ENCODE results near the gene ARVCF. TPM values are rescaled to one million over a fixed set of nuclear protein-coding genes. Genes with fewer than 3 reads are reported as not detected.

ARVCF gene
- total and polyA plus RNA-seq, 2 of the 8 experiments (the other 6 are each of a cell fraction or from before 2014, with no cell fraction given), result 31.0 to 43.2 TPM

- Histone ChIP-seq H3K23me2 (ENCODE audit: low read depth, low read length) (peaks cover 5% of the 10 kb centered on the region), H2AFZ (ENCODE audit: low read length) (no peak overlapping the region), H2BK5ac (ENCODE audit: low read depth, low read length) (no peak overlapping the region), H3K4me2 (ENCODE audit: insufficient read depth in 1 of 2, low read depth in 2 of 2, low read length in 2 of 2) (no peak overlapping the region), H3K27me3 (replicated peaks in 1 of 4; ENCODE audit: control insufficient read depth in 3 of 4, extremely low read depth in 1 of 4, insufficient read depth in 3 of 4, low read length in 3 of 4) (no peaks in the 10 kb centered on the region), H3K4ac (replicated peaks; ENCODE audit: insufficient read length, low read depth, low read length) (no peak overlapping the region), H3K9me3 (ENCODE audit: insufficient read depth in 2 of 2, low read depth in 1 of 2, low read length in 1 of 2) (no peaks in the 10 kb centered on the region), H3K79me1 (ENCODE audit: low read depth, low read length) (no peaks in the 10 kb centered on the region), H3K9ac (replicated peaks in 1 of 4; ENCODE audit: extremely low read depth in 1 of 4, low read depth in 3 of 4, low read length in 3 of 4) (no peak overlapping the region), H4K5ac (ENCODE audit: insufficient read length, low read depth, low read length) (no peak overlapping the region), H3K4me1 (replicated peaks in 1 of 4; ENCODE audit: control insufficient read depth in 3 of 4, insufficient read depth in 4 of 4, low read length in 3 of 4) (peaks cover 0 to 23% (median 18%) of the 10 kb centered on the region in 4 experiments; a peak in 6 of 7 replicates), H3K23ac (ENCODE audit: insufficient read length) (no peak overlapping the region), H4K20me1 (replicated peaks in 1 of 2; ENCODE audit: control insufficient read depth in 1 of 2, insufficient read depth in 2 of 2, low read length in 2 of 2) (peaks cover 0 to 2% of the 10 kb centered on the region in 2 experiments), H3K4me3 (ENCODE audit: extremely low read depth in 1 of 4, insufficient read depth in 2 of 4, low read depth in 3 of 4, low read length in 4 of 4) (no peak overlapping the region), H2AK5ac (ENCODE audit: low read depth, low read length) (0 out of 2 replicates have a peak overlapping the region, but pooled peaks have one; percentile 8), H3K36me3 (ENCODE audit: control insufficient read depth in 2 of 4, insufficient read depth in 4 of 4, low read length in 3 of 4) (no peaks in the 10 kb centered on the region), H4K8ac (ENCODE audit: extremely low read depth, insufficient read depth, low read length) (no peak overlapping the region), H4K91ac (replicated peaks; ENCODE audit: insufficient read length, low read length) (no peak overlapping the region), H2BK120ac (replicated peaks; ENCODE audit: low read depth, low read length) (no peak overlapping the region), H3K14ac (ENCODE audit: insufficient read length) (no peak overlapping the region), H3K79me2 (ENCODE audit: control insufficient read depth in 1 of 2, insufficient read depth in 2 of 2, low read length in 2 of 2) (no peaks in the 10 kb centered on the region), H3K56ac (replicated peaks; ENCODE audit: insufficient read length, low read depth, low read length) (no peak overlapping the region), H3K27ac (ENCODE audit: low read depth, low read length) (no peak overlapping the region), H2BK12ac (ENCODE audit: low read depth, low read length) (no peak overlapping the region), H3K18ac (ENCODE audit: extremely low read depth, low read length) (no peak overlapping the region), H2BK20ac (ENCODE audit: low read length) (0 out of 2 replicates have a peak overlapping the region, but pooled peaks have one; percentile 48), H2BK15ac (ENCODE audit: low read length) (peak overlapping the region; percentile 61; the same call in 1 of the 2 replicates)
- CTCF ChIA-PET (ENCODE audit: partially characterized antibody), result interaction anchor here (16.2 kb wide), 1 partner anchor 50 kb away, joined by 369 read pairs; no protein-coding TSS in a partner anchor
- FAIRE-seq (no peak), DNase-seq (ENCODE audit: low read depth in 1 of 2, low spot score in 2 of 2) (no peak)
- WGBS, 2 experiments (ENCODE audit: extremely low coverage in 1 of 2, insufficient coverage in 1 of 2, insufficient read length in 1 of 2, insufficient replicate concordance in 2 of 2, low coverage in 1 of 2, low lambda C conversion rate in 2 of 2, missing lambda C conversion rate in 1 of 2), result 94% methylated on average over 8 of the region's 9 CpGs; no CpG with 5 or more reads in 1 of the 2 experiments
- POLR2A ChIA-PET (ENCODE audit: partially characterized antibody), result interaction anchor here (1.3 kb wide), 1 partner anchor 9 kb away, joined by 4 read pairs; no protein-coding TSS in a partner anchor
- TF ChIP-seq SIN3A (conservative IDR thresholded peaks at IDR 0.05 in 1 of 2, IDR thresholded peaks at IDR 0.05 in 1 of 2; ENCODE audit: low read depth in 1 of 2, low read length in 2 of 2), result no peak
- TF ChIP-seq POLR2AphosphoS5 (IDR thresholded peaks at IDR 0.05; ENCODE audit: low read depth, low read length), result no peak
- TF ChIP-seq NRF1 (IDR thresholded peaks at IDR 0.05; ENCODE audit: low read depth, low read length), result no peak
- no peak for TF ChIP-seq GTF2F1 (IDR thresholded peaks at IDR 0.05; ENCODE audit: borderline replicate concordance, low read depth, low read length)
- TF ChIP-seq ATF2 (IDR thresholded peaks at IDR 0.05; ENCODE audit: low read length), result no peak
- no peak for TF ChIP-seq POU5F1 (IDR thresholded peaks at IDR 0.05; ENCODE audit: low read depth, low read length)
Measured at GRCh38 chr22:19961201-19961580, 55.4 kb downstream of the ARVCF start.
